Stimulated activated CD8-positive, alpha-beta memory T cell treated with anti-CD3 and anti-CD28 coated beads, Interleukin-12 subunit alpha, Interleukin-12 subunit beta, amount 100 ng/mL, for 24 hours (primary cell): ENCODE results near the gene RNU1-4.
"Not testable (repeated sequence)": the region's sequence is repeated elsewhere in the genome, so short reads cannot be mapped to it uniquely, and the experiment has no call there.

ENCODE experiments used
- DNase-seq: peaks from one replicate; pipeline ENCODE4 v3.0.0-alpha.2; 2020; ENCODE audit errors: extremely low read depth

Gene RNU1-4

GRCh38 chr1:16708704-16709103 is 31.6 kb upstream of the RNU1-4 start:
- DNase-seq: not testable (repeated sequence)

DNA sequence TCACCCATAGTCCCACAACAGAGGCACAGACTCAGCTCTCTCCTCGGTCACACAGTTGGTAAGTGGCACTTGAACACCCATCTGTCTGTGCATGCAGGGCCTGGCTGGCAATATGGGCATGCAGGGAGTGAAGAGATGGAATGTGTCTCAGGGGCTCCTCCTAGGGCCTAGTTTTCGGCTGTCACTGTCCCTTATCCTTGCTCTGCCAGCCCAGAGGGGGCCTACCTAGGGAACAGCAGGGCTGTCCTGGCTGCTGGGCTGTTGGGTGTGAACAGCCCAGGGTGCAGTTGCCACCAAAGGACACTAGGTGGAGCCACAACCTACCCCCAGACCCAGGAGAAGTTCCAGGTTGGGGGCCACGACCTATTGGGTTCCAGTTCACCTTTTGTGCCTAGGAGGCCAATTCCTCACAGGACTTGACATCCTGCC is 30.6 kb upstream of the RNU1-4 start:
- not testable (repeated sequence) for DNase-seq

GRCh38 chr1:16710618-16711017 is 29.7 kb upstream of the RNU1-4 start:
- not testable (repeated sequence) for DNase-seq

GRCh38 chr1:16712131-16712530 is 28.2 kb upstream of the RNU1-4 start:
- not testable (repeated sequence) for DNase-seq

- not testable (repeated sequence) for DNase-seq
These were observed 27.7 kb upstream of the RNU1-4 start for GRCh38 chr1:16712582-16712981.

DNA sequence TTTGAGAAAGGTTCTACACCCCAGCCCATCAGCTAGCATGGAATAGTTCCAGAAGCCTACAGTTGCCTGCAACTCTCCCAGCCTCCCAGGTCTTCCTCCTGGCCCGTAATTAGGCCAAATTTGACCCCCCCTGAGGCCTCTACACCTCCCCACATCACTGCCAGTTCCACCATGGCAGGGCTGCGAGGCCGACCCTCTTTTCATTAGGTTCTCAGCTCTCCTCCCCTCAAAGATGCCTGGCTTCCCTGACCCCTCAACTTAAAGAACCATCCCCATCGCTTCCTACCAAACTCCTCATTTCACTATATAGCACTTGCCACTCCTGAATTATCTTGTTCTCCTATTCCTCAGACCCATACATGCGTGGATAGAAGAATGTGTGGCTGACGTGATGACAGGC is 27.3 kb upstream of the RNU1-4 start:
- DNase-seq: not testable (repeated sequence)

DNA sequence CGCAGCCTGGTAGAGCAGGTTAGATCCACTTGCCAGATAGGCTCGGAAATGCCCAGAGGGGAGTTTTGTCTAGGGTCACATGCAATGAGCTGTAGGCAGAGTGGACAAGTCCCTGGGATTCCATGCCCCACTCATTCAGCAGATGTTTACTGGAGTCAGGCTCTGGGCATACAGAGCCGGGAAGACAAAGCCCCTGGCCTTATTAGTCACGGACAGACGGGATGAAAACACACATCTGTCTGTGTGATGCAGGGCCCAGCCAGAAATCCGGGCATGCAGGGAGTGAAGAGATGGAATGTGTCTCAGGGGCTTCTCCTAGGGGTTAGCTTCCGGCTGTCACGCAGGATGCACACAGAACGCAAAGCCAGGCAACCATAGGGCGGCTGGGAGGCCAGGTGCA is 26.8 kb upstream of the RNU1-4 start:
- not testable (repeated sequence) for DNase-seq

- DNase-seq: no peak
These were observed 23.5 kb upstream of the RNU1-4 start for GRCh38 chr1:16716691-16717335.

- no peak for DNase-seq
These were observed 22.8 kb upstream of the RNU1-4 start for GRCh38 chr1:16717336-16718098.

DNA sequence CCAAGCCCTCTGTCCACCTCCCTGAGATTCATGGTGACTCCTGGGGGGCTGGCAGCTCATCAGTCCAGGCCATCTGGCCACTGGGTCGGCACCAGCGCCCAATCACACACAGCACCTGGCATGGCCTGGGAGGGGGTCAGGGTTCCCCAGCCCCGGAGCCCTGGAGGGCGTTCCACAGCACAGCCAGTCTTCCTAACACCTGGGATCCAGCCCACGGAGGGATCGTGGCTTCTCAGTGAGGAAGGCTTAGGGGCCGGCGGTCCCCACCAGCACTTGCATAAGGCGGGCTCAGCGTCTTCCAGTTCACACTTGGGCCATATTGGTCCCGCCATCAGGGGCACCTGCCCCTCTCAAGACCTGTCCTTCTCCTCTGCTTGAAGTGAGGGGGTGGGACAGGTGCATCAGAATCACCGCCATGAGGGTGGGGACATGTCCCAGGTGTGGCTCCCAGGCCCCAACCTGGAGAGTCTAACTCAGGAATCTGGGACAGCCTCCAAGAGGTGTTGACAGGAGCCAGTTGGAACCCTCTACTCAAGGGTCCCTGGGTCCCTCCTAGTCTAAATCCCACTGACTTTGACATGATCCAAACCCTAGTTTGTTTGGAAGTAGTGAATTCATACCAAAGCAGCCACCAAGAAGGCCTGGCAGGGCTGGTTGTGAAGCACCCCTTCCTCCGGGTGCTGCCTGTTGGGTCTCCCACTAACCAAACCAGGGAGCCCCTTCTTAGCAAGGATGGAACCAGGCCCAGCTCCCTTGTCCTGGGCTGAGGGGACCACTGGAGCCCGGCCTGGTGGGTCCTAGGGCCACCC is 22.0 kb upstream of the RNU1-4 start:
- DNase-seq: not testable (repeated sequence)

- DNase-seq: no peak
These were observed 21.3 kb upstream of the RNU1-4 start for GRCh38 chr1:16718908-16719533.

DNA sequence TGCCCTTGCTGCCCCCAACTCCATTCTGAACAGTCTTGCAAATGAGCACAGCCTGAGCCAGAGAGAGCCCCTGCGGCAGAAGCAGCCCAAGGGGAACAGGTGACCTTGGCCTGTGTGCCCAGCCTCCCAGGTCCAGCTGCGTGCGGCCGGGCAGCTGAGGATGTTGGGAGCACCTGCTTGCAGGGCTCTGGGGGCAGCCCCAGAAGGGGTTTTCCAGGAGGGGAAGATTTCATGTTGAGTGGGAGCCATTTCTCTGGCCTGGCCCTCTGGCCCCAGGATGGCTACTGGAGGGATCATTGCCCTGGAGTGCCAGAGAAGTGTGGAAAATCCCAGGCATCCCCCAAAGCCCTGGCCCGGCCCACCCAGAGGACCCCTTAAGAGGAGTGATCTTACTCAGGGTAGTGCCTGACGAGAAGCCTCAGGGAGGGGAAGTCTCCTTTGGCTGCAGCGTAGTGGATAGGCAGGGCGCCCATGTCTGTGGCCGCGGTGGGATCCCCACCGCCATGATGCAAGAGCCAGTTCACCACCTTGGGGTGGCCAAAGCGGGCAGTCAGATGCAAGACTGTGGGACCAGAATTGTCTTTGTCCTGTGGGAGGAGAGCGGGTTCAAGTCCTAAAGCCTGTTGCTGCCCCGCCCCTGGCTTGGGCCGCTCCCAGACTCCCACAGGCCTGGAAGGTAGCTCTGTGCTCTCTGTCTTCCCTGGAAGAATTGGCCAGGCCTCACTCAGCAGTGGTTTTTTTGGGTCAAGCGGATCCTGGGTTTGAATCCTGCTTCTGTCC is 20.6 kb upstream of the RNU1-4 start:
- no peak for DNase-seq

DNA sequence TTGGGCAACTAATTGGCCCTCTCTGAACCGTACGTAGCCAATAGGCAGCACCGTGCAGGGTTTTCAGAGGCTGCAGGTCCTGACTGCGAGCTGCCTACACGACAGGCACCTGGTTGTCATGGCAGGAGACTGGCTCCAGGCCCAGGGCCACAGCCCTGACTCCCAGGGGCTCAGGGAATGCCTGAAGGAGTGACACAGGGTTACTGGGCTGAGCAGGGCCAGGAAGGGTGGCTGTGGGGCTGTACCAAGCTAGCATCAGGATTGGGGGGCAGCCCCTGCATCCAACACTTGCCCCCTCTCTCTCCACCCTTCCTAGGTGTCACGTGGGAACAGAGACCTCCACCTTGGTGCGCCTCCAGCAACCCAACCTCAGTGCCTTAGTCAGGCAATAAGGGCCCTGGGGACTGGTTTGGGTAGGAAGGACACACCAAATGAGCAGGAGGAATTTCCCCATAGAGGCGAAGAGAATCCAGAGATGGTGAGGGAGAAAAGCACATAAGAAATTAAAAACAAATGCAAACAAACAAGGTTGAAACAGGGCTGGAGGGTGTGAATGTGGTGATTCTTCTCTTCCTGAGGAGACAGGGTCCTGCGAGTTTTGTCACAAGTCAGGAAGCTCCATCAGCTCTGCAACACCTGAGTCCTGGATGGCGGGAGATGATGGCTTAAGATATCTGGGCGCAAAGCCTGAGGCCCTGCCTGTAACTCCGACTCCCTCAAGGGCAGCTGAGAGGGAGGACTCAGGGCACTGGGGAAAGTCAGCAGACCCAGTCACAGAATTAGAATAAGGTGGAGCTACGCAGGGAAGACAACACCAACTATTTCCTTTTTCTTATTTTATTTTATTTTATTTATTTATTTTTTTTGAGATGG is 19.7 kb upstream of the RNU1-4 start:
- no peak for DNase-seq

GRCh38 chr1:16721871-16722641 is 18.3 kb upstream of the RNU1-4 start:
- no peak for DNase-seq

GRCh38 chr1:16724718-16725438 is 15.4 kb upstream of the RNU1-4 start:
- no peak for DNase-seq

DNA sequence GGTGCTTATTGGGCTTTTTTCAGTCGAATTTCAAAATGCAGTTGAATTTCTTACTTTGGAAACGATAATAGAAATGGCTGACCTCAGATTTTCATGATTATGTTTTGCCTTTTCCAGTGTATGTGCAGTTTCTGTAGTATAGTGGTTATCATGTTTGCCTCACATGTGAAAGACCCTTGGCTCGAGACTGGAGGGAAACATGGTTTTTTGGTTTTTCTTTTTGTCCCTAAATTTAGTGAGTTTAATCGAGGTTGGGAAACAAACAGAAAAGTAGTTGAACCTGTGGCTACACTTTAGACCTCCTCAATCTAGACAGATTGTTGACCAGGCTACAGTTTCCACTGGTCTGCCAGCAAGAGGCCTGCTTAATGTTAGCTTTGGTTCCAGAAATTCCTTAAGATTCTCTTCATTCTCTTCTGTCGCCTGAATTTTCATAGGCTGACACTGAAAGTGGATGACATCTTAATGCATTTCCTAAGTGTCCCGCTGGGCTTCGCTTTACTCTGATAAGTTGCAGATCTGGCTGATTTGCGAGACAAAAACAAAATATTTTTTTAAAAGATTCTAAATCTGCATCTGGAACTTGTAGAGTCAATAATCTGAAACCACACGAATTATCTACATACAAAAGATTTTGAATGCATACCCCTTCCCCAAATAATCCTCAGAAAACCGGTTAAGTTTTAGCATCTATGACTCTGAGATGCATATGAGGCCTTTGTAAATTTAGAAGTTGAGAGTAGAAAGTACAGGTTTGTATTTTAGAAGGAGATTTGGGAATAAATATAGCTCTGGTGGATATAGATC is 14.7 kb upstream of the RNU1-4 start:
- DNase-seq: not testable (repeated sequence)

GRCh38 chr1:16727190-16728111 is 12.9 kb upstream of the RNU1-4 start:
- no peak for DNase-seq
